ENCODE measurements around the gene CNST. TPM values are rescaled to one million over a fixed set of nuclear protein-coding genes. Genes with fewer than 3 reads are reported as not detected.

Gene CNST
- total and polyA plus RNA-seq, 9 of the 15 experiments (the other 6 are each of a cell fraction or from before 2014, with no cell fraction given) = 17.0 to 55.3 (median 30.8) TPM

DNA sequence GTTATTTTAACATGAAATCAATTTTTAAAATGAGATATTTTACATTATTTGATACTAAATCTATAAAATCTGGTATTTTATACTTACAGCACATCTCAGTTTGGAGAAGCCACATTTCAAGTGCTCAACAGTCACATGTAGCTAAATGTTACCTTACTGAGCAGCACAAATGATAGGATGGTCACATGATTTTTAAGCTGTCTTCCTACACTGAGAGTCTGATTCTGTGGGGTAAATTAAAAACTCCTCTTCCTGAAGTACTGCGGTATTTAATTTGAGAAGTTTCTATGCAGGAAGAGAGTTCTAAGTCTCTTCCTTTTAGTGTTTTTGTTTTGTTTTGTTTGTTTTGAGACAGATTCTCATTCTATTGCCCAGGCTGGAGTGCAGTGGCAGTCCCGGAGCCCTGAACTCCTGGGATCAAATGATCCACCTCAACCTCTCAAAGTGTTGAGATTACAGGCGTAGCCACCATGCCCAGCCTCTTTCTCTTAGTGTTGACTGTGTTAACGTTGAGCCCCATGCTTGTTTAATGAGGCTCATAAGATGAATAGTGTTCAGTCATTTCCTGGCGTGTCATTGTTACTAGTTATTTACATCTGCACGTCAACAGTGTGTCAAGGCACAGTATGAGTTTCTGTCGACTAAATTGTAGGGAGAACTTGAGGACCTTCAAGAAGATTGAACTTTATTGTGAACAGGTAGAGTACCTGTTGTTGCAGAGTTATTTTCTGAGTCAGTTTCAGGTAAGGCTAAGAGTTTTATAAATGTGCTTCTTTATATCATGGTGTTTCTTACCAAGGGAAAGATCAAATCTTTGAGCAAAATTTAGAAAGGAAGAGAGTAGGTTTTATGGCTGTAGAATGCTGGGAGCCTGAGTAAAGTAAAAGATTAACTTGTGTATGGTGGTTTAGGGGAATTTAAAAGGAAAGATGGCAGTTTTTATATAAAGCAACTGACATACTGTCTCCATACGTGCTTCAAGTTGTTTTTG lies 3.3 kb downstream of the CNST start:
- Histone ChIP-seq H3K4me1 (replicated peaks in 1 of 2; ENCODE audit: control insufficient read depth in 2 of 2, insufficient read depth in 2 of 2, low read length in 2 of 2) (peaks cover 14 to 35% of the 10 kb centered on the region in 2 experiments), H3K27me3 (ENCODE audit: control insufficient read depth in 2 of 2, insufficient read depth in 2 of 2, low read length in 2 of 2) (no peaks in the 10 kb centered on the region), H3K4me3 (peak overlapping the region; percentile 36), H2AFZ (ENCODE audit: low read depth, low read length) (peak overlapping the region; percentile 53), H4K20me1 (replicated peaks; ENCODE audit: control insufficient read depth, insufficient read depth, low read length) (no peaks in the 10 kb centered on the region; the same call in 1 of the 2 replicates), H3K9me1 (ENCODE audit: control insufficient read depth, insufficient read depth, low read length) (no peaks in the 10 kb centered on the region), H3K79me2 (ENCODE audit: control insufficient read depth, insufficient read depth, low read length) (peaks cover 100% of the 10 kb centered on the region), H3K36me3 (ENCODE audit: control insufficient read depth, insufficient read depth, low read length) (peaks cover 19% of the 10 kb centered on the region; the same call in 2 of the 3 replicates), H3K9ac (ENCODE audit: insufficient read depth in 1 of 2, low read depth in 2 of 2, low read length in 2 of 2) (peak overlapping the region; percentile 45 to 76; a peak in 3 of 4 replicates), H3K9me3 (replicated peaks; ENCODE audit: control insufficient read depth, insufficient read depth, low read depth, low read length) (no peaks in the 10 kb centered on the region), H3K4me2 (ENCODE audit: insufficient read depth, low read length) (peak overlapping the region; percentile 94), H3K27ac (ENCODE audit: extremely low read depth, low read depth, low read length) (peak overlapping the region; percentile 85)
- peak; percentile 44 for FAIRE-seq
- ChIA-PET POLR2A (interaction anchor here (1.3 kb wide), 1 partner anchor 12 kb away, joined by 5 read pairs; no protein-coding TSS in a partner anchor), CTCF (ENCODE audit: low intra/inter-chr PET ratio) (no interaction called here)
- ATAC-seq = peak; percentile 12
- intact Hi-C loops (cut with micrococcal nuclease) = loop anchor here (5.0 to 10.0 kb wide), 4 partner anchors 33 to 365 kb away; partner anchors contain the start of gene AHCTF1
- in situ Hi-C loops (cut with MboI) = no loop called here
- BruUV-seq (replicated peaks) = no TSS peak
- peak in 2 of 4 experiments; percentile 26 to 64 for DNase-seq (ENCODE audit: extremely low read depth in 1 of 4, low spot score in 3 of 4)
- WGBS (ENCODE audit: insufficient coverage, low coverage, missing lambda C conversion rate) = 2% methylated on average over 8 of the region's 8 CpGs
- TF ChIP-seq, protein P1, sequence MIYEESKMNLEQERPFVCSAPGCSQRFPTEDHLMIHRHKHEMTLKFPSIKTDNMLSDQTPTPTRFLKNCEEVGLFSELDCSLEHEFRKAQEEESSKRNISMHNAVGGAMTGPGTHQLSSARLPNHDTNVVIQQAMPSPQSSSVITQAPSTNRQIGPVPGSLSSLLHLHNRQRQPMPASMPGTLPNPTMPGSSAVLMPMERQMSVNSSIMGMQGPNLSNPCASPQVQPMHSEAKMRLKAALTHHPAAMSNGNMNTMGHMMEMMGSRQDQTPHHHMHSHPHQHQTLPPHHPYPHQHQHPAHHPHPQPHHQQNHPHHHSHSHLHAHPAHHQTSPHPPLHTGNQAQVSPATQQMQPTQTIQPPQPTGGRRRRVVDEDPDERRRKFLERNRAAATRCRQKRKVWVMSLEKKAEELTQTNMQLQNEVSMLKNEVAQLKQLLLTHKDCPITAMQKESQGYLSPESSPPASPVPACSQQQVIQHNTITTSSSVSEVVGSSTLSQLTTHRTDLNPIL (CRISPR knock-in tag; IDR thresholded peaks at IDR 0.05) = no peak
- TF ChIP-seq RCOR1 (IDR thresholded peaks at IDR 0.05; ENCODE audit: borderline replicate concordance in 1 of 2, low read depth in 2 of 2, low read length in 2 of 2) (no peak), USF1 (CRISPR knock-in tag; IDR thresholded peaks at IDR 0.05) (no peak; the same call in 1 of the 2 replicates), CGGBP1 (CRISPR knock-in tag; IDR thresholded peaks at IDR 0.05) (no peak), RFX1 (IDR thresholded peaks at IDR 0.05) (no peak), PTTG1 (tag; IDR thresholded peaks at IDR 0.05; ENCODE audit: low read depth) (no peak), PCBP2 (IDR thresholded peaks at IDR 0.05; ENCODE audit: low read depth, low read length, poor library complexity, severe bottlenecking) (no peak)
- TF ChIP-seq, protein P2, sequence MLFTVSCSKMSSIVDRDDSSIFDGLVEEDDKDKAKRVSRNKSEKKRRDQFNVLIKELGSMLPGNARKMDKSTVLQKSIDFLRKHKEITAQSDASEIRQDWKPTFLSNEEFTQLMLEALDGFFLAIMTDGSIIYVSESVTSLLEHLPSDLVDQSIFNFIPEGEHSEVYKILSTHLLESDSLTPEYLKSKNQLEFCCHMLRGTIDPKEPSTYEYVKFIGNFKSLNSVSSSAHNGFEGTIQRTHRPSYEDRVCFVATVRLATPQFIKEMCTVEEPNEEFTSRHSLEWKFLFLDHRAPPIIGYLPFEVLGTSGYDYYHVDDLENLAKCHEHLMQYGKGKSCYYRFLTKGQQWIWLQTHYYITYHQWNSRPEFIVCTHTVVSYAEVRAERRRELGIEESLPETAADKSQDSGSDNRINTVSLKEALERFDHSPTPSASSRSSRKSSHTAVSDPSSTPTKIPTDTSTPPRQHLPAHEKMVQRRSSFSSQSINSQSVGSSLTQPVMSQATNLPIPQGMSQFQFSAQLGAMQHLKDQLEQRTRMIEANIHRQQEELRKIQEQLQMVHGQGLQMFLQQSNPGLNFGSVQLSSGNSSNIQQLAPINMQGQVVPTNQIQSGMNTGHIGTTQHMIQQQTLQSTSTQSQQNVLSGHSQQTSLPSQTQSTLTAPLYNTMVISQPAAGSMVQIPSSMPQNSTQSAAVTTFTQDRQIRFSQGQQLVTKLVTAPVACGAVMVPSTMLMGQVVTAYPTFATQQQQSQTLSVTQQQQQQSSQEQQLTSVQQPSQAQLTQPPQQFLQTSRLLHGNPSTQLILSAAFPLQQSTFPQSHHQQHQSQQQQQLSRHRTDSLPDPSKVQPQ (CRISPR knock-in tag; IDR thresholded peaks at IDR 0.05; ENCODE audit: borderline replicate concordance) = no peak
- TF ChIP-seq, protein P3, sequence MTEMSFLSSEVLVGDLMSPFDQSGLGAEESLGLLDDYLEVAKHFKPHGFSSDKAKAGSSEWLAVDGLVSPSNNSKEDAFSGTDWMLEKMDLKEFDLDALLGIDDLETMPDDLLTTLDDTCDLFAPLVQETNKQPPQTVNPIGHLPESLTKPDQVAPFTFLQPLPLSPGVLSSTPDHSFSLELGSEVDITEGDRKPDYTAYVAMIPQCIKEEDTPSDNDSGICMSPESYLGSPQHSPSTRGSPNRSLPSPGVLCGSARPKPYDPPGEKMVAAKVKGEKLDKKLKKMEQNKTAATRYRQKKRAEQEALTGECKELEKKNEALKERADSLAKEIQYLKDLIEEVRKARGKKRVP (CRISPR knock-in tag; IDR thresholded peaks at IDR 0.05) = no peak

All from K562 (cell line).